ENCODE measurements around the gene EZR.
"Not testable (repeated sequence)": the region's sequence is repeated elsewhere in the genome, so short reads cannot be mapped to it uniquely, and the experiment has no call there.

Gene EZR

GRCh38 chr6:158796353-158796752 lies 22.8 kb downstream of the EZR start:
- no peak overlapping the region for H3K4me3 ChIP-seq (ENCODE audit: low read depth, low read length)
- no peak for DNase-seq (ENCODE audit: low read depth)
- TF ChIP-seq CTCF (conservative IDR thresholded peaks at IDR 0.05; ENCODE audit: low read depth, low read length) = no peak

- TF ChIP-seq CTCF (conservative IDR thresholded peaks at IDR 0.05; ENCODE audit: low read depth, low read length) = no peak
- H3K4me3 ChIP-seq (ENCODE audit: low read depth, low read length) = no peak overlapping the region
- no peak for DNase-seq (ENCODE audit: low read depth)
Observed at GRCh38 chr6:158795516-158795915, 23.7 kb downstream of the EZR start.

GRCh38 chr6:158793432-158793831 lies 25.7 kb downstream of the EZR start:
- peak; percentile 70 for TF ChIP-seq CTCF (conservative IDR thresholded peaks at IDR 0.05; ENCODE audit: low read depth, low read length)
- H3K4me3 ChIP-seq (ENCODE audit: low read depth, low read length) = no peak overlapping the region
- peak; percentile 81 for DNase-seq (ENCODE audit: low read depth)

- H3K4me3 ChIP-seq (ENCODE audit: low read depth, low read length); DNase-seq (ENCODE audit: low read depth): not testable (repeated sequence)
Observed at GRCh38 chr6:158792505-158792904, 26.7 kb downstream of the EZR start.

- H3K4me3 ChIP-seq (ENCODE audit: low read depth, low read length) = no peak overlapping the region
- no peak for DNase-seq (ENCODE audit: low read depth)
- TF ChIP-seq CTCF (conservative IDR thresholded peaks at IDR 0.05; ENCODE audit: low read depth, low read length) = no peak
Observed at GRCh38 chr6:158791274-158791855, 27.8 kb downstream of the EZR start.

- H3K4me3 ChIP-seq (ENCODE audit: low read depth, low read length) = no peak overlapping the region
- TF ChIP-seq CTCF (conservative IDR thresholded peaks at IDR 0.05; ENCODE audit: low read depth, low read length) = no peak
- no peak for DNase-seq (ENCODE audit: low read depth)
Observed at GRCh38 chr6:158789115-158789917, 29.9 kb downstream of the EZR start.

GRCh38 chr6:158787395-158787794 lies 31.8 kb downstream of the EZR start:
- no peak for DNase-seq (ENCODE audit: low read depth)
- no peak overlapping the region for H3K4me3 ChIP-seq (ENCODE audit: low read depth, low read length)
- no peak for TF ChIP-seq CTCF (conservative IDR thresholded peaks at IDR 0.05; ENCODE audit: low read depth, low read length)

Data from choroid plexus epithelial cell (primary cell).